Panc1 (cell line): ENCODE data around the gene IPO4.

Experiments
- CTCF ChIP-seq: fragments of 450-650 bp; IDR thresholded peaks from 2 replicates; pipeline ENCODE4 v1.5.1; 2017; ENCODE audit warnings: mild to moderate bottlenecking
- POLR2AphosphoS5 ChIP-seq: IDR thresholded peaks from 2 replicates; pipeline ENCODE4 v1.6.1; 2012; ENCODE audit warnings: mild to moderate bottlenecking, low read depth, low read length, moderate library complexity
- REST ChIP-seq, 2 experiments: IDR thresholded peaks; 2 replicates each; pipeline ENCODE4 v1.6.1; 2011 to 2012; ENCODE audit warnings: low read depth in 2 of 2, control low read depth in 1 of 2, low read length in 1 of 2, mild to moderate bottlenecking in 1 of 2, moderate library complexity in 1 of 2; ENCODE audit not compliant: insufficient read depth in 1 of 2
- SIN3A ChIP-seq: IDR thresholded peaks from 2 replicates; pipeline ENCODE4 v1.6.1; 2012; ENCODE audit warnings: low read depth, mild to moderate bottlenecking, low read length, moderate library complexity, borderline replicate concordance; ENCODE audit not compliant: insufficient read depth

DNA sequence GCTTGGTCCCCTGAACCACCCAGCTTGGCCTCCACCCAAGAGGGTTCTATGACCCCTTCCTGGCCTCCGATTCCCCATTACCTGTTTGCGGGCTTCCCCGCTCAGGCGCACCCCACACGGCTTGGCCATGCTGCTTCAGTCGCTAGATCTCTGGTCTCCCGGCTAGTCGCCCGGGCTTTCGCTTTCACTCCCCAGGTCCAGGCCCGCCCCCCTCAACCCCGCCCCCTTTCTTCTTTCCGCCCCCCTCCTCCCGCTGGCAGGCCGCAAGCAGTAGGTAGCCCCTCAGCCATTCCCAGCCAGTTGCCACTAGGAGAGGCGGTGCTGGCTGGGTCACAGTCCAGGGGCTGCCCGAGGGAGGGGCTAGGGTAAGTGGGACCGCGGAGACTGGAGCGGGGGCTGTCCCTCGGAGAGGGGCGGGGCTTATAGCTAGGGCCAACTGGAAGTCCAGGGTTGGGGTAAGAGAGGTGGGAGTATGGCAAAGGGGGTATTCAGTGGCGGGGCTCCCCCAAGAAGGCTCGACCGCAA, 42.1 kb downstream of the IPO4 start, which contains the start of gene PSME2:
- no peak for TF ChIP-seq CTCF
- no peak for TF ChIP-seq POLR2AphosphoS5
- TF ChIP-seq REST (IDR thresholded peaks at IDR 0.05; ENCODE audit: insufficient read depth in 1 of 2, low read depth in 2 of 2, low read length in 1 of 2): no peak
- no peak for TF ChIP-seq SIN3A
